Activated CD8-positive, alpha-beta memory T cell treated with anti-CD3 and anti-CD28 coated beads, Interleukin-2, amount 50 U/mL, for 24 hours (primary cell): ENCODE results near the gene LIN28B.
"Not testable (repeated sequence)": the region's sequence is repeated elsewhere in the genome, so short reads cannot be mapped to it uniquely, and the experiment has no call there.

Experiments
- DNase-seq: peaks from one replicate; pipeline ENCODE4 v3.0.0-alpha.2; 2020; ENCODE audit errors: extremely low read depth

Gene LIN28B

GRCh38 chr6:104955927-104956730 is 778 bp upstream of the LIN28B start:
- DNase-seq = no peak

GRCh38 chr6:104957301-104958177 is 632 bp downstream of the LIN28B start:
- no peak for DNase-seq

- DNase-seq = no peak
These were observed 1.5 kb downstream of the LIN28B start for GRCh38 chr6:104958178-104959025.

GRCh38 chr6:104959026-104959858 is 2.3 kb downstream of the LIN28B start:
- DNase-seq = no peak

GRCh38 chr6:104969108-104969507 is 12.2 kb downstream of the LIN28B start:
- no peak for DNase-seq

GRCh38 chr6:104969785-104970581 is 13.1 kb downstream of the LIN28B start:
- DNase-seq = no peak

- DNase-seq = no peak
These were observed 16.5 kb downstream of the LIN28B start for GRCh38 chr6:104973404-104973803.

GRCh38 chr6:104983296-104983695 is 26.4 kb downstream of the LIN28B start:
- no peak for DNase-seq

- no peak for DNase-seq
These were observed 26.9 kb downstream of the LIN28B start for GRCh38 chr6:104983776-104984175.

GRCh38 chr6:104984831-104985230 is 27.9 kb downstream of the LIN28B start:
- DNase-seq = no peak

- DNase-seq = not testable (repeated sequence)
These were observed 29.0 kb downstream of the LIN28B start for GRCh38 chr6:104985875-104986274.

- DNase-seq = no peak
These were observed 29.7 kb downstream of the LIN28B start for GRCh38 chr6:104986625-104987024.

- no peak for DNase-seq
These were observed 30.3 kb downstream of the LIN28B start for GRCh38 chr6:104987218-104987617.

GRCh38 chr6:104990085-104990484 is 33.2 kb downstream of the LIN28B start:
- no peak for DNase-seq

- not testable (repeated sequence) for DNase-seq
These were observed 34.2 kb downstream of the LIN28B start for GRCh38 chr6:104991062-104991461.

GRCh38 chr6:104993576-104993975 is 36.7 kb downstream of the LIN28B start:
- DNase-seq = not testable (repeated sequence)

- no peak for DNase-seq
These were observed 39.2 kb downstream of the LIN28B start for GRCh38 chr6:104995989-104996617.

- DNase-seq = no peak
These were observed 44.2 kb downstream of the LIN28B start for GRCh38 chr6:105001063-105001462.

GRCh38 chr6:105001906-105002305 is 45.0 kb downstream of the LIN28B start:
- DNase-seq = no peak

- DNase-seq = no peak
These were observed 48.5 kb downstream of the LIN28B start for GRCh38 chr6:105005451-105005850.
